Natural killer cell (primary cell): ENCODE data around the gene HAUS7. TPM values are rescaled to one million over a fixed set of nuclear protein-coding genes. Genes with fewer than 3 reads are reported as not detected.

Experiments used
- ATAC-seq, 3 donors: fragments of 150-1000 bp in 2 of 3; fragments of 200-7000 bp in 1 of 3; cut with Tn5 transposase; 1 replicate in 1 of 3; 2 replicates in 2 of 3; pipeline ENCODE4 v1.10.0; 2021; ENCODE audit warnings: mild to moderate bottlenecking in 2 of 3, moderate library complexity in 2 of 3
- DNase-seq, 2 donors: peaks; one replicate each; pipeline versions ENCODE4 v3.0.0 to v3.0.0-alpha.2; 2013 to 2021; ENCODE audit warnings: mixed read lengths in 1 of 2
- H3K27ac ChIP-seq: one replicate; pipeline ENCODE4 v1.5.1; 2013; ENCODE audit warnings: mild to moderate bottlenecking, low read length
- H3K27me3 ChIP-seq: one replicate; pipeline ENCODE4 v1.6.1; 2013; ENCODE audit warnings: low read length; ENCODE audit not compliant: control insufficient read depth, insufficient read depth
- H3K36me3 ChIP-seq: one replicate; pipeline ENCODE4 v1.6.1; 2013; ENCODE audit warnings: low read length; ENCODE audit not compliant: control insufficient read depth, insufficient read depth
- H3K4me1 ChIP-seq: one replicate; pipeline ENCODE4 v1.6.1; 2013; ENCODE audit warnings: low read length; ENCODE audit not compliant: control insufficient read depth, insufficient read depth
- H3K4me3 ChIP-seq: one replicate; pipeline ENCODE4 v1.5.1; 2013; ENCODE audit warnings: low read length
- H3K9me3 ChIP-seq: one replicate; pipeline ENCODE4 v1.6.1; 2013; ENCODE audit warnings: low read length; ENCODE audit not compliant: control insufficient read depth, insufficient read depth
- H3K27ac Mint-ChIP-seq, 2 donors: one replicate each; pipeline ENCODE4 v1.8.0; 2022; ENCODE audit warnings: mild to moderate bottlenecking in 2 of 2, mixed read lengths in 2 of 2, moderate library complexity in 1 of 2
- H3K27me3 Mint-ChIP-seq, 2 donors: one replicate each; pipeline ENCODE4 v1.8.0; 2022; ENCODE audit warnings: low read depth in 2 of 2, mixed read lengths in 2 of 2
- H3K36me3 Mint-ChIP-seq: one replicate; pipeline ENCODE4 v1.8.0; 2022; ENCODE audit warnings: mixed read lengths
- H3K4me1 Mint-ChIP-seq, 2 donors: one replicate each; pipeline ENCODE4 v1.8.0; 2022; ENCODE audit warnings: mixed read lengths in 2 of 2
- H3K4me3 Mint-ChIP-seq: one replicate; pipeline ENCODE4 v1.8.0; 2022; ENCODE audit warnings: mild to moderate bottlenecking, moderate library complexity, mixed read lengths
- H3K9me3 Mint-ChIP-seq, 2 donors: one replicate each; pipeline ENCODE4 v1.8.0; 2022; ENCODE audit warnings: mixed read lengths in 2 of 2
- WGBS: methylation state at CpG from one replicate; pipeline ENCODE4 v1.1.7; 2013; ENCODE audit warnings: missing lambda C conversion rate; ENCODE audit not compliant: insufficient coverage; 5-methylcytosine and 5-hydroxymethylcytosine counted together
- intact Hi-C: fragments of 100-400 bp; cut with micrococcal nuclease; formaldehyde crosslinking; loops from one replicate; pipeline ENCODE4 v1.14.2; 2022
- total RNA-seq, 4 donors: library from RNA; stranded (reverse); fragments of 120-200 nt in 1 of 4; gene quantifications; one replicate each; pipeline versions ENCODE4 v1.2.3 to v1.2.4, GENCODE V29; 2013 to 2022
- TF ChIP-seq, protein P1 (sequence below): fragments of 200-600 bp; IDR thresholded peaks from one replicate; pipeline ENCODE4 v1.8.0; 2022; ENCODE audit warnings: antibody characterized with exemption

Gene HAUS7
- total RNA-seq, 3 donors from 2014 or later (not counting 1 experiment from before 2014, with no cell fraction given): 27.4 to 33.1 (median 31.9) TPM

DNA sequence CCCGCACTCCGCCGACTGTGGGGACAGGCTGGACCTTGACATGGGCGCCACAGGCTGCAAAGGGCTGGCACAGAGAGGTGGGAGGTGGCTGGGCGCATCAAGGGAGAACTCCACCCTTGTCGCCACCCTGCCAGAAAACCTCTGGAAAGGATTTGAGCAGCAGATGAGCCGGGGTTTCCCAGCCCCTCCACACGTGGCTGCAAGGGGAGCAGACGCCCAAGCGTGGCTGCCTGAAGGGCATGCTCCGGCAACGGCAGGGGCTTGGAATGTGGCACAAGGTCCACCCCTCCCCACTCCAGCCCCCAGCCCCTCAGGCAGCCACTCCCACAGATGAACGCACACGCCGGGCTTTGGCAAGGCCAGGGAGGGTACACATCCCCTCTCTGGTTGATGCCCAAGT is 29.0 kb upstream of the HAUS7 start:
- Mint-ChIP-seq H3K27me3 (peaks cover 0 to 2% of the 10 kb centered on the region in 2 donors), H3K4me3 (no peak overlapping the region), H3K27ac (no peak overlapping the region), H3K4me1 (peaks cover 0 to 3% of the 10 kb centered on the region in 2 donors), H3K36me3 (no peaks in the 10 kb centered on the region), H3K9me3 (no peaks in the 10 kb centered on the region)
- 90% methylated on average over 12 of the region's 15 CpGs for WGBS
- H3K4me3 ChIP-seq: no peak overlapping the region
- H3K27ac ChIP-seq: no peak overlapping the region
- TF ChIP-seq, protein P1, sequence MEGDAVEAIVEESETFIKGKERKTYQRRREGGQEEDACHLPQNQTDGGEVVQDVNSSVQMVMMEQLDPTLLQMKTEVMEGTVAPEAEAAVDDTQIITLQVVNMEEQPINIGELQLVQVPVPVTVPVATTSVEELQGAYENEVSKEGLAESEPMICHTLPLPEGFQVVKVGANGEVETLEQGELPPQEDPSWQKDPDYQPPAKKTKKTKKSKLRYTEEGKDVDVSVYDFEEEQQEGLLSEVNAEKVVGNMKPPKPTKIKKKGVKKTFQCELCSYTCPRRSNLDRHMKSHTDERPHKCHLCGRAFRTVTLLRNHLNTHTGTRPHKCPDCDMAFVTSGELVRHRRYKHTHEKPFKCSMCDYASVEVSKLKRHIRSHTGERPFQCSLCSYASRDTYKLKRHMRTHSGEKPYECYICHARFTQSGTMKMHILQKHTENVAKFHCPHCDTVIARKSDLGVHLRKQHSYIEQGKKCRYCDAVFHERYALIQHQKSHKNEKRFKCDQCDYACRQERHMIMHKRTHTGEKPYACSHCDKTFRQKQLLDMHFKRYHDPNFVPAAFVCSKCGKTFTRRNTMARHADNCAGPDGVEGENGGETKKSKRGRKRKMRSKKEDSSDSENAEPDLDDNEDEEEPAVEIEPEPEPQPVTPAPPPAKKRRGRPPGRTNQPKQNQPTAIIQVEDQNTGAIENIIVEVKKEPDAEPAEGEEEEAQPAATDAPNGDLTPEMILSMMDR: no peak
- ATAC-seq: no peak
- no peaks in the 10 kb centered on the region for H3K9me3 ChIP-seq
- DNase-seq: no peak
- H3K4me1 ChIP-seq: no peaks in the 10 kb centered on the region
- H3K27me3 ChIP-seq: no peaks in the 10 kb centered on the region
- intact Hi-C loops: no loop called here
- no peaks in the 10 kb centered on the region for H3K36me3 ChIP-seq

DNA sequence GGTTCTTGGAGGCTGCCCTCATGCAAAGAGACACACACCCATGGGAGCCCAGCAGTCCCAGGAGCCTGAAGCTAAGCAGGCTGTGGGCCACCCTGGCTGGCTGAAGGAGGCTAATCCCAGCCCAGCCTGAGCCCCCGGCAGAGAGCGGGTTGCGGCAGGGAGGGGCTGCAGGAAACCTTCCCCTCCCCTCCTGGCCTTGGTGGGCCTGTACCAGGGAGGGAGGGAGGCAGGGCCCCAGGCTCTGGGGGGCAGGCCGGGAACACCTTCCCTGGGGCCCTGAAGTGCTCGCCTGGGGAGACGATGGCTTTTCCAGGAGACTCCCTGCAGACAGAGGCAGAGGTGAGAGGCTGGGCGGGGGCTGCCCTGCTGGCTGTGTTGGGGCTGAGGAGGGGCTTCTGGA is 28.1 kb upstream of the HAUS7 start:
- Mint-ChIP-seq H3K9me3 (no peaks in the 10 kb centered on the region), H3K27ac (no peak overlapping the region), H3K4me1 (peaks cover 0 to 3% of the 10 kb centered on the region in 2 donors), H3K36me3 (no peaks in the 10 kb centered on the region), H3K27me3 (peaks cover 0 to 2% of the 10 kb centered on the region in 2 donors), H3K4me3 (no peak overlapping the region)
- ATAC-seq (no peak), DNase-seq (no peak)
- TF ChIP-seq, protein P1: no peak
- Histone ChIP-seq H3K4me3 (no peak overlapping the region), H3K9me3 (no peaks in the 10 kb centered on the region), H3K27me3 (no peaks in the 10 kb centered on the region), H3K36me3 (no peaks in the 10 kb centered on the region), H3K4me1 (no peaks in the 10 kb centered on the region), H3K27ac (no peak overlapping the region)
- 76% methylated on average over 4 of the region's 7 CpGs for WGBS
- intact Hi-C loops: no loop called here

- no peaks in the 10 kb centered on the region for H3K36me3 ChIP-seq
- Mint-ChIP-seq H3K4me3 (no peak overlapping the region), H3K36me3 (no peaks in the 10 kb centered on the region), H3K27ac (no peak overlapping the region), H3K27me3 (peaks cover 0 to 2% of the 10 kb centered on the region in 2 donors), H3K4me1 (peaks cover 0 to 3% of the 10 kb centered on the region in 2 donors), H3K9me3 (no peaks in the 10 kb centered on the region)
- no CpG with 5 or more reads among the region's 8 CpGs for WGBS
- no peak overlapping the region for H3K27ac ChIP-seq
- H3K9me3 ChIP-seq: no peaks in the 10 kb centered on the region
- H3K27me3 ChIP-seq: no peaks in the 10 kb centered on the region
- intact Hi-C loops: no loop called here
- H3K4me3 ChIP-seq: no peak overlapping the region
- no peak for DNase-seq
- ATAC-seq: no peak
- TF ChIP-seq, protein P1: no peak
- no peaks in the 10 kb centered on the region for H3K4me1 ChIP-seq
Measured at GRCh38 chrX:153496590-153496959, 26.2 kb upstream of the HAUS7 start.

- H3K4me3 Mint-ChIP-seq: no peak overlapping the region
- H3K36me3 Mint-ChIP-seq: no peaks in the 10 kb centered on the region
- Histone ChIP-seq H3K4me3 (no peak overlapping the region), H3K9me3 (no peaks in the 10 kb centered on the region), H3K27ac (no peak overlapping the region), H3K27me3 (no peaks in the 10 kb centered on the region), H3K4me1 (no peaks in the 10 kb centered on the region), H3K36me3 (no peaks in the 10 kb centered on the region)
- DNase-seq (no peak), ATAC-seq (no peak)
- peaks cover 0 to 2% of the 10 kb centered on the region in 2 donors for H3K27me3 Mint-ChIP-seq
- intact Hi-C loops: no loop called here
- H3K9me3 Mint-ChIP-seq: no peaks in the 10 kb centered on the region
- H3K4me1 Mint-ChIP-seq: peaks cover 0 to 3% of the 10 kb centered on the region in 2 donors
- WGBS: 83% methylated on average over 18 of the region's 18 CpGs
- no peak overlapping the region for H3K27ac Mint-ChIP-seq
- TF ChIP-seq, protein P1: no peak
Measured at GRCh38 chrX:153495903-153496589, 25.7 kb upstream of the HAUS7 start.
